ENCODE results near the gene VPS9D1.
"Not testable (repeated sequence)": the region's sequence is repeated elsewhere in the genome, so short reads cannot be mapped to it uniquely, and the experiment has no call there.

The VPS9D1 gene

DNA sequence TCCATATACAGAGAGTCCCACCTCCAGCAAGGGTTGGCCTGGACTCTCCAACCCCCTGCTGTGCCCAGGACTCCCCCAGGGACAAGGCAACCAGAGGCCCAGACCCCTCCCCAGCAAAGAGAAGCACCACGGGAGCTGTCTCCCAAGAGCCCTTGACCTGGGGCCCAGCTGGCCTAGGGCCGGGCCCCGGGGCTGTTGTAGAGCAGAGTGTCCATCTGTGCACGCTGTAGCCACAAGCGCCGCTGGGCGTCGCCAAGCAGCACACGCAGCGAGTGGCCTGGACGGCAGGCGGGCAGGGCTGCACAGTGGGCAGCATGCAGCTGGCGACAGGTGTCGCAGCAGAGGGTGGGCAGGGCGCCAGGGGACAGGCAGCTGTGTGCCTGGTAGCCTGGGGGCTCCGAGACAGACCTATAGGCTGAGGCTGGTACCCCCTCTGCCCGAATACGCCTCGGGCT is 23.5 kb downstream of the VPS9D1 start:
- no peak for TF ChIP-seq YY1 (IDR thresholded peaks at IDR 0.05; ENCODE audit: insufficient read depth, insufficient read length)
- TF ChIP-seq SUZ12 (IDR thresholded peaks at IDR 0.05; ENCODE audit: extremely low read depth, insufficient read depth, insufficient read length) = no peak
- TF ChIP-seq ZNF274 (IDR thresholded peaks at IDR 0.05; ENCODE audit: low read depth, low read length) = no peak
- DNase-seq (ENCODE audit: low read depth, low spot score) = no peak

DNA sequence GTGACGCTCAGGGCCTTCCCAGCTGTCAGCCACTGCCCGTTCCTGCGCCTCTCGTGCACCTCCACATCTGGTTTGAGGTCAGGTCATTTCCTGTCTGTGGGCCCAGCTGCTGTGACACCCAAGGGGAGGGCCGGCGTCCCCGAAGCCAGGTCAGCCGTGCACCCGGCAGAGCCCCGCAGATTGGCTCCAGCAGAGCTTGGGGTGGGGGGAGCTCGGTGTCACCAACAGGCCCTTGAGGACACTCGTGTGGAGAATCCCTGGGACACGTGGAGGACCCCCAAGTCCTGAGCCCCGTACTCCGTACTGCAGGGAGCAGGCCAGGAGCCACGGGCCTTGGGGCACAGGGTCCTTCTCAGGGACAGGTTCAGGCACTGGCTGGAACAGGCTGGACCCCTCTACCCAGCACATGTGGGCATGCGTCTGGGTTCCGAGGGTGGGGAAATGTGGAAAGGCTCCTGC is 24.0 kb downstream of the VPS9D1 start:
- Histone ChIP-seq H3K9ac (ENCODE audit: insufficient read length, low read depth) (peak overlapping the region; percentile 21), H3K27me3 (ENCODE audit: insufficient read depth, insufficient read length) (no peaks in the 10 kb centered on the region), H3K36me3 (ENCODE audit: insufficient read depth, insufficient read length, low read length) (peaks cover 69% of the 10 kb centered on the region), H3K4me3 (ENCODE audit: insufficient read length, low read depth) (no peak overlapping the region), H3K4me1 (ENCODE audit: insufficient read depth, insufficient read length) (peaks cover 35% of the 10 kb centered on the region), H3K9me3 (ENCODE audit: insufficient read depth, low read length) (no peaks in the 10 kb centered on the region)
- TF ChIP-seq ZNF274 (IDR thresholded peaks at IDR 0.05; ENCODE audit: low read depth, low read length) (no peak), SUZ12 (IDR thresholded peaks at IDR 0.05; ENCODE audit: extremely low read depth, insufficient read depth, insufficient read length) (no peak), YY1 (IDR thresholded peaks at IDR 0.05; ENCODE audit: insufficient read depth, insufficient read length) (no peak)
- DNase-seq (ENCODE audit: low read depth, low spot score) = no peak

More for the DNA sequence above, 23.5 kb downstream of the VPS9D1 start:
- Histone ChIP-seq H3K9ac (ENCODE audit: insufficient read length, low read depth) (peak overlapping the region; percentile 42), H3K36me3 (ENCODE audit: insufficient read depth, insufficient read length, low read length) (peaks cover 64% of the 10 kb centered on the region), H3K4me1 (ENCODE audit: insufficient read depth, insufficient read length) (peaks cover 32% of the 10 kb centered on the region), H3K4me3 (ENCODE audit: insufficient read length, low read depth) (no peak overlapping the region), H3K9me3 (ENCODE audit: insufficient read depth, low read length) (no peaks in the 10 kb centered on the region), H3K27me3 (ENCODE audit: insufficient read depth, insufficient read length) (no peaks in the 10 kb centered on the region)

DNA sequence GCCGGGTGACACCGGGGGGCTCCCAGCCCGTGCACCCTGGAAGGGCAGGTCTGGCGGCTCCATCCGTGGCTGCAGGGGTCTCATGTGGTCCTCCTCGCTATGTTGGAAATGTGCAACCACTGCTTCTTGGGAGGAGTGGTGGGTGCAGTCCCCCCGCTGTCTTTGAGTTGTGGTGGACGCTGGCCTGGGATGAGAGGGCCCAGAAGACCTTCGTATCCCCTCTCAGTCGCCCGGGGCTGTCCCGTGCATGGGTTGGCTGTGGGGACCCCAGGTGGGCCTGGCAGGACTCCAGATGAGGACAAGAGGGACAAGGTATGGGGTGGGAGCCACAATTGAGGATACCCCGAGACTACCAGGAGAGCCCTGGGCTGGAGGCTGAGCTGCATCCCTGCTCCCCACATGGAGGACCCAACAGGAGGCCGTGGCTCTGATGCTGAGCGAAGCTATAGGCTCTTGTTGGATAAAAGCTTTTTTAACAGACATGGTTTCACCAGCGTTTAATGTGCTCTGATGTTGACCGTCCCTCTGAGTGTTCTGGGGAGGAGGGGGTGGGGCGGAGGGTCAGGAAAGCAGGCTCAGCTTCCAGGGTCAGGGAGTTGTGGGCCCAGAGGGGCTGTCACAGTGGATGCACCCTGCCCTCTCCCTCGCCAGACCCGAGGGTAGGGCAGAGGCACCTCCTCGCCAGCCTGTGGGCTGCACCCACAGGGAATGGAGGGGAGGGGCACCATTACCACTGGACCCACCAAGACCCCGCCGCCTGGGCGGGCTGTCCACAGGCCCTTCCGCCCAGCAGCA is 24.6 kb downstream of the VPS9D1 start:
- Histone ChIP-seq H3K4me3 (ENCODE audit: insufficient read length, low read depth) (no peak overlapping the region), H3K9me3 (ENCODE audit: insufficient read depth, low read length) (no peaks in the 10 kb centered on the region), H3K4me1 (ENCODE audit: insufficient read depth, insufficient read length) (peaks cover 40% of the 10 kb centered on the region), H3K9ac (ENCODE audit: insufficient read length, low read depth) (no peak overlapping the region), H3K36me3 (ENCODE audit: insufficient read depth, insufficient read length, low read length) (peaks cover 75% of the 10 kb centered on the region), H3K27me3 (ENCODE audit: insufficient read depth, insufficient read length) (no peaks in the 10 kb centered on the region)
- no peak for DNase-seq (ENCODE audit: low read depth, low spot score)
- TF ChIP-seq ZNF274 (IDR thresholded peaks at IDR 0.05; ENCODE audit: low read depth, low read length) (no peak), YY1 (IDR thresholded peaks at IDR 0.05; ENCODE audit: insufficient read depth, insufficient read length) (no peak), SUZ12 (IDR thresholded peaks at IDR 0.05; ENCODE audit: extremely low read depth, insufficient read depth, insufficient read length) (no peak)

DNA sequence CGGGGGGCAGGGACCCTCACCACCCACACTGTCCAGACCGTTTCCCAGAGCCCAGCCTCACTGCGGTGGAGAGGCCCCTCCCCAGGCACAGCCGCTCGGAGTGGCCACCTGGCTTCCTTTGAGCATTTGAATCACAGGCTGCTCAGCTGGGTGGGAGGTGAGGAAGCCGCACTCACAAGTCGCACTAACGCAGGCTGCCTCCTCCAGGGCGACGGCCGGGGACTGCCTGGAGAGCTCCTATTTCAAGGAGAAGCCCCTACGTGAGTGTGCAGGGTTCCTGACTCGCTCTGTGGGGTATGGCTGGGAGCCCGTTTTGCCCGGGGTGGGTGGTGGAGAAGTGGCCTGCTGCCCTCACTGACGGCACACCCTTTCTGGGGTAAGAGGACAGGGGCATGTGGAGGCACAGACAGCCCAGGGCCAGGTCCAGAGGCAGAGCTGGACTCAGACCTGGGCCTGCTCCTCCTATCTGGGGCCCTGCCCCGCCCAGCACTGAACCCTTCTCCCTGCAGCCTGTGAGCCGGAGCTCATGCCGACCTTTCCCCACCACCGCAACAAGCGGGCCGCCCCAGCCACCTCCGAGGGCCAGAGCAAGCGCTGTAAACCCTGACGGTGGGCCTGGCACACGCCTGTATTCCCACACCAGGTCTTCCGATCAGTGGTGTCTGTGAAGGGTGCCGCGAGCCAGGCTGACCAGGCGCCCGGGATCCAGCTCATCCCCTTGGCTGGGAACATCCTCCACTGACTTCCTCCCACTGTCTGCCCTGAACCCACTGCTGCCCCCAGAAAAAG is 25.4 kb downstream of the VPS9D1 start:
- no peaks in the 10 kb centered on the region for H3K27me3 ChIP-seq (ENCODE audit: insufficient read depth, insufficient read length)
- DNase-seq (ENCODE audit: low read depth, low spot score) = no peak
- no peaks in the 10 kb centered on the region for H3K9me3 ChIP-seq (ENCODE audit: insufficient read depth, low read length)
- H3K4me3 ChIP-seq (ENCODE audit: insufficient read length, low read depth) = no peak overlapping the region
- TF ChIP-seq SUZ12 (IDR thresholded peaks at IDR 0.05; ENCODE audit: extremely low read depth, insufficient read depth, insufficient read length) (no peak), YY1 (IDR thresholded peaks at IDR 0.05; ENCODE audit: insufficient read depth, insufficient read length) (no peak), ZNF274 (IDR thresholded peaks at IDR 0.05; ENCODE audit: low read depth, low read length) (no peak)
- peaks cover 38% of the 10 kb centered on the region for H3K4me1 ChIP-seq (ENCODE audit: insufficient read depth, insufficient read length)
- H3K36me3 ChIP-seq (ENCODE audit: insufficient read depth, insufficient read length, low read length) = peaks cover 81% of the 10 kb centered on the region
- H3K9ac ChIP-seq (ENCODE audit: insufficient read length, low read depth) = peak overlapping the region; percentile 8

DNA sequence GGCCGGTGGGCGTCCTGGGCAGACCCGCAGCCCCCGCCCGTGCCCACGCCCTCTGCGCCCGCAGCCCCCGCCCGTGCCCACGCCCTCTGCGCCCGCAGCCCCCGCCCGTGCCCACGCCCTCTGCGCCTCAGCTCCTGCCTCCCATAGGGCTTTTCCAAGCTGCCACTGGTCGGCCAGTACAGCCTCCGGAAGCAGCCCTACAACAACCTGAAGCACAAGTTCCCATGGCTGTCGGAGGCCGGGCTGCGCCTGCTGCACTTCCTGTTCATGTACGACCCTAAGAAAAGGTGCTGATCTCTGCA is 26.0 kb downstream of the VPS9D1 start:
- Histone ChIP-seq H3K4me1 (ENCODE audit: insufficient read depth, insufficient read length) (peaks cover 38% of the 10 kb centered on the region), H3K9ac (ENCODE audit: insufficient read length, low read depth) (peak overlapping the region; percentile 3), H3K36me3 (ENCODE audit: insufficient read depth, insufficient read length, low read length) (peaks cover 87% of the 10 kb centered on the region)
- not testable (repeated sequence) for H3K4me3 ChIP-seq (ENCODE audit: insufficient read length, low read depth); DNase-seq (ENCODE audit: low read depth, low spot score); H3K27me3 ChIP-seq (ENCODE audit: insufficient read depth, insufficient read length); H3K9me3 ChIP-seq (ENCODE audit: insufficient read depth, low read length)

DNA sequence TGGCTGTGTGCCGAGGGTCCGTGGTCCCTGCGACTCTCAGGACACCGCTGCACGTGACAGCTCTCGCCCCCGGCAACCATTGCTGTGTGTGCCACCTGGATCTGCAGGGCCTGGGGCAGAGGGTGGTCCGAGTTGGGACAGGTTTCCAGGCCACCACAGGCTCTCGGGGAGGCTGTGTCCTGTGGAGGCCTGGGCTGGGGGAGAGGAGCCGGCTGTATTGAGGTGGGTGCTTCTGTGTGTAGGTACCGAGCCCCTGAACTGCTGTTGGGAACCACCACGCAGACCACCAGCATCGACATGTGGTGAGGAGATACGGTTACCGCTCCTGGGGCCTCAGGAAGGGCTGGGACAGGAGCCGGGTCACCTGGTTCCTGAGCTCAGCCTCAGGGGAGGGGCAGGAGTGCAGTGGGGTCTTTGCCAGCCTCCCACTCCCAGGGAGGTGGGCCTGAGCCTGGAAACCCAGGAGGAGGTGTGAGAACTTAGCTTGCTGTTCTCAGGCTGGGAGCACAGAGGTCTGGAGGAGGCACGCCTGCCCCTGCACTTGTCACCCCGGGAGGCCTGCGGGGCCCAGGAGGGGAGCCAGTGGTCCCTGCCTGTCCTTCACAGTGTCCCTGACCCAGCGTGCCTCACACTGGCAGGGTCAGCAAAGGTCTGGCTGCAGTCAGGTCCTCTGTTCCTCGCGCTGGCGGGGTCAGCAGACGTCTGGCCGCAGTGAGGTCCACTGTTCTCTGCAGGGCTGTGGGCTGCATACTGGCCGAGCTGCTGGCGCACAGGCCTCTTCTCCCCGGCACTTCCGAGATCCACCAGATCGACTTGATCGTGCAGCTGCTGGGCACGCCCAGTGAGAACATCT is 26.5 kb downstream of the VPS9D1 start:
- no peaks in the 10 kb centered on the region for H3K27me3 ChIP-seq (ENCODE audit: insufficient read depth, insufficient read length)
- no peaks in the 10 kb centered on the region for H3K9me3 ChIP-seq (ENCODE audit: insufficient read depth, low read length)
- H3K4me3 ChIP-seq (ENCODE audit: insufficient read length, low read depth) = no peak overlapping the region
- TF ChIP-seq YY1 (IDR thresholded peaks at IDR 0.05; ENCODE audit: insufficient read depth, insufficient read length) (no peak), ZNF274 (IDR thresholded peaks at IDR 0.05; ENCODE audit: low read depth, low read length) (no peak), SUZ12 (IDR thresholded peaks at IDR 0.05; ENCODE audit: extremely low read depth, insufficient read depth, insufficient read length) (no peak)
- H3K4me1 ChIP-seq (ENCODE audit: insufficient read depth, insufficient read length) = peaks cover 38% of the 10 kb centered on the region
- no peak for DNase-seq (ENCODE audit: low read depth, low spot score)
- peak overlapping the region; percentile 42 for H3K9ac ChIP-seq (ENCODE audit: insufficient read length, low read depth)
- H3K36me3 ChIP-seq (ENCODE audit: insufficient read depth, insufficient read length, low read length) = peaks cover 90% of the 10 kb centered on the region

Data from NT2/D1 (cell line).